ENCODE measurements around the gene PADI2. TPM values are rescaled to one million over a fixed set of nuclear protein-coding genes. Genes with fewer than 3 reads are reported as not detected.

The PADI2 gene
- total RNA-seq, 1 experiment from 2014 or later, result 14.0 TPM

GRCh38 chr1:17097147-17097546, 22.1 kb downstream of the PADI2 start:
- Histone ChIP-seq H3K4me1 (replicated peaks; ENCODE audit: insufficient read depth) (peaks cover 5% of the 10 kb centered on the region; the same call in 1 of the 2 replicates), H3K4me3 (no peak overlapping the region), H4K20me1 (ENCODE audit: insufficient read depth) (no peaks in the 10 kb centered on the region), H3F3A (ENCODE audit: insufficient read depth, low read depth) (peaks cover 4% of the 10 kb centered on the region; the same call in 1 of the 2 replicates), H3K27me3 (ENCODE audit: insufficient read depth, low read depth) (no peaks in the 10 kb centered on the region), H3K36me3 (ENCODE audit: low read depth) (no peaks in the 10 kb centered on the region), H3K4me2 (no peak overlapping the region), H3K27ac (no peak overlapping the region), H3K9me3 (ENCODE audit: insufficient read depth, low read depth) (no peaks in the 10 kb centered on the region), H3K79me2 (ENCODE audit: low read depth) (no peaks in the 10 kb centered on the region), H2AFZ (no peak overlapping the region), H3K9me2 (ENCODE audit: insufficient read depth) (no peaks in the 10 kb centered on the region)
- no TSS peak for BruUV-seq (replicated peaks)
- DNase-seq, result no peak
- CTCF ChIA-PET, result no interaction called here
- intact Hi-C loops (cut with micrococcal nuclease; ENCODE audit: unreplicated experiment), result no loop called here
- TF ChIP-seq CTCF (conservative IDR thresholded peaks at IDR 0.05), result no peak
- TF ChIP-seq EZH2 (IDR thresholded peaks at IDR 0.05; ENCODE audit: low read depth), result no peak
- POLR2A ChIA-PET (ENCODE audit: unreplicated experiment), result no interaction called here

GRCh38 chr1:17096584-17096983, 22.7 kb downstream of the PADI2 start:
- Histone ChIP-seq H4K20me1 (ENCODE audit: insufficient read depth) (no peaks in the 10 kb centered on the region), H3K27me3 (ENCODE audit: insufficient read depth, low read depth) (no peaks in the 10 kb centered on the region), H3K36me3 (ENCODE audit: low read depth) (no peaks in the 10 kb centered on the region), H3K9me2 (ENCODE audit: insufficient read depth) (no peaks in the 10 kb centered on the region), H3K27ac (no peak overlapping the region), H3K9me3 (ENCODE audit: insufficient read depth, low read depth) (no peaks in the 10 kb centered on the region), H3F3A (ENCODE audit: insufficient read depth, low read depth) (peaks cover 4% of the 10 kb centered on the region; the same call in 1 of the 2 replicates), H3K4me2 (no peak overlapping the region), H3K4me1 (replicated peaks; ENCODE audit: insufficient read depth) (peaks cover 5% of the 10 kb centered on the region; the same call in 1 of the 2 replicates), H3K4me3 (no peak overlapping the region), H2AFZ (no peak overlapping the region), H3K79me2 (ENCODE audit: low read depth) (no peaks in the 10 kb centered on the region)
- CTCF ChIA-PET, result no interaction called here
- no TSS peak for BruUV-seq (replicated peaks)
- TF ChIP-seq CTCF (conservative IDR thresholded peaks at IDR 0.05), result no peak
- TF ChIP-seq EZH2 (IDR thresholded peaks at IDR 0.05; ENCODE audit: low read depth), result no peak
- POLR2A ChIA-PET (ENCODE audit: unreplicated experiment), result no interaction called here
- intact Hi-C loops (cut with micrococcal nuclease; ENCODE audit: unreplicated experiment), result no loop called here
- no peak for DNase-seq

GRCh38 chr1:17095141-17095540, 24.1 kb downstream of the PADI2 start:
- Histone ChIP-seq H3K9me2 (ENCODE audit: insufficient read depth) (no peaks in the 10 kb centered on the region), H3K4me2 (no peak overlapping the region), H3F3A (ENCODE audit: insufficient read depth, low read depth) (peaks cover 4% of the 10 kb centered on the region; the same call in 1 of the 2 replicates), H3K9me3 (ENCODE audit: insufficient read depth, low read depth) (no peaks in the 10 kb centered on the region), H3K4me1 (replicated peaks; ENCODE audit: insufficient read depth) (peaks cover 5% of the 10 kb centered on the region; the same call in 1 of the 2 replicates), H3K79me2 (ENCODE audit: low read depth) (no peaks in the 10 kb centered on the region), H3K27ac (no peak overlapping the region), H4K20me1 (ENCODE audit: insufficient read depth) (no peaks in the 10 kb centered on the region), H3K4me3 (no peak overlapping the region), H3K27me3 (ENCODE audit: insufficient read depth, low read depth) (no peaks in the 10 kb centered on the region), H3K36me3 (ENCODE audit: low read depth) (no peaks in the 10 kb centered on the region), H2AFZ (no peak overlapping the region)
- DNase-seq, result no peak
- TF ChIP-seq EZH2 (IDR thresholded peaks at IDR 0.05; ENCODE audit: low read depth) (no peak), CTCF (conservative IDR thresholded peaks at IDR 0.05) (no peak)
- BruUV-seq (replicated peaks), result no TSS peak
- intact Hi-C loops (cut with micrococcal nuclease; ENCODE audit: unreplicated experiment), result no loop called here
- CTCF ChIA-PET, result no interaction called here
- POLR2A ChIA-PET (ENCODE audit: unreplicated experiment), result no interaction called here

All from PC-9 (cell line).